GM19193 (cell line): ENCODE data around the gene OTOGL.

Experiments used
- POLR2A ChIP-seq: IDR thresholded peaks from 4 replicates; pipeline ENCODE4 v1.6.1; 2011; ENCODE audit not compliant: insufficient read depth, insufficient read length; ENCODE audit errors: extremely low read depth

Gene OTOGL, protein sequence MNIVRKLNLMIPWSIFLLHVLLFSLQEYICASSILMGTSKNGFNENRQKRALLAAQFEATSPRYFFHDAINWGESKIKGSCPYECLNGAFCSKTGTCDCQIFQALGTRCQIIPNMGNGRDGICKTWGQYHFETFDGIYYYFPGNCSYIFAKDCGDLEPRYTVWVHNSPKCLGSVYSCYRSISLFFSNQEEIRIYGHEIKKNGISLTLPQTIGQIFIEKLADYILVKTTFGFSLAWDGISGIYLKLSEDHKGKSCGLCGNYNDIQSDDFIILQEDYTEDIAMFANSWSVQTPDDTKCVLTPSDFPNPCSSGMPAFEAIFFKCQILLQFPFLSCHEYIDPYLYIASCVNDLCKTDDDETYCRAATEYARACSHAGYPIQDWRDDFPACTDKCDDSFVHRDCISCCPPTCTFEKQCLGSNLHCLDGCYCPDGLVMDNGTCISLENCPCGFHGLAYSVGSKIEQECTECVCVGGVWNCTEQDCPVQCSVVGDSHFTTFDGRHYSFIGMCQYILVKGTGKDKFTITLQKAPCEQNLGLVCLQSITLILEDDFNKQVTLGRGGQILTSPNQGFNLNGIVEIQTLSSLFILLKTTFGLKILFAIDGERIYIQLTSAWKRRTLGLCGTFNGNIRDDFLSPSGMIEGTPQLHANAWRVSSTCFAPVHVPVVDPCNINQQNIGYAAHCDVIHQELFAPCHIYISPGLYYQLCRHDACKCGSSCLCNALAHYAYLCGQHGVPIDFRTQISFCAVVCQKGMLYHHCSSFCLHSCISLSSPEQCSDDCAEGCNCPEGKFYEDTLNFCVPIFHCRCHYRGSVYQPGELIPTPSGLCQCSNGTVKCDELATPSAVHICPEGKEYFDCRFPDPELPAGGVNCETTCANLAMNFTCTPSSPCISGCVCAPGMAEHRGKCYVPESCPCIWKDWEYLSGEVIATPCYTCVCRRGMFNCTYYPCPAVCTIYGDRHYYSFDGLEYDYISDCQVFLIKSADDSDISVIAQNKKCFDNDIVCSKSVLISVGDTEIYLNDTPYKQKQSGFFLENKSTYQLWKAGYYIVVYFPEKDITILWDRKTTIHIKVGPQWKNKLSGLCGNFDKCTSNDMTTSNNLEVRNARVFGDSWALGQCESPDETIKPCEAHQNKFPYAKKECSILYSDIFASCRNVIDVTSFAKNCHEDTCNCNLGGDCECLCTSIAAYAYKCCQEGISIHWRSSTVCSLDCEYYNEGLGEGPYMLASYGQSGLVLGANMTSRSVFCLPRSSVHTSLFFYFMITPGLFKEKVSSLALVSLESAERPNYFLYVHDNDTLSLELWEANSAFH (N-terminal part only)

DNA sequence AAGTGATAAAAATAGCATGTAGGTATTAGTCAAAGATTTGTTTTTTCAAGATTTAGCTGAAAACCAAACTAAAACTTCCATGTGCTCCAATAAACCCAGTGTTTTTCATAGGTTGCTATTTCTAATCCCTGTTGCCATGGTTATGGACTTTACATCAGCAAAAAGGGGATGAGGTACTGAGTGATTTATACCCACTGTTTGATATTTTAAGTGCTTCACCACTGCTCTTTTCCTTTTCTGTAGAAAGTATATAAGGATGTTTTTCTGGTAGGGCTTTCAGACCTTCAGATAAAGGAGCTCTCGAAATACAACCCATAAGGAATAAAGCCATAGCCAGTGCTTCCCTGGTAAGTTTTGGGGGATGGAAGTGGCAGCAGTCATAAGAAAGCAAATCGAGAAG lies at the start of gene OTOGL:
TSS of gene OTOGL (plus strand) at position 279 of the 400 bp plus-strand sequence. CDS start 109,895 bp downstream, outside the sequence.
- TF ChIP-seq POLR2A, result no peak

DNA sequence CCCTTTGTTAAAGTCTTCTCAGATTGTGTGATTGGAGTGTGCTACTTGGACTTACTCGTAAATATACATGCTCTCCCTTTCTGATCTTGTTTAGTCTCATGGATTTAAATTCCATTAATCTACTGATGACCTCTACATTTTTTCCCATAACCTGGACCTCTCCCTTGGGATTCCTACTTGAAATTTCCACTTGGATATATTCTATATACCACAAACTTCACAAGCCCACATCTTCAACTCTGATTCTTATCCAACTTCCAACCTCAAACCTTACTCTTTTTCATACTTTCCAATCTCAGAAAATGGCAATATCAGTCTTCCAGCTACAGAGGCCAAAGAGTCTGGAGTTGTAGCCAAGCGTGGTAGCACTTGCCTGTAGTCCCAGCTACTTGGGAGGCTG lies 49.1 kb upstream of the OTOGL start:
- TF ChIP-seq POLR2A, result no peak

DNA sequence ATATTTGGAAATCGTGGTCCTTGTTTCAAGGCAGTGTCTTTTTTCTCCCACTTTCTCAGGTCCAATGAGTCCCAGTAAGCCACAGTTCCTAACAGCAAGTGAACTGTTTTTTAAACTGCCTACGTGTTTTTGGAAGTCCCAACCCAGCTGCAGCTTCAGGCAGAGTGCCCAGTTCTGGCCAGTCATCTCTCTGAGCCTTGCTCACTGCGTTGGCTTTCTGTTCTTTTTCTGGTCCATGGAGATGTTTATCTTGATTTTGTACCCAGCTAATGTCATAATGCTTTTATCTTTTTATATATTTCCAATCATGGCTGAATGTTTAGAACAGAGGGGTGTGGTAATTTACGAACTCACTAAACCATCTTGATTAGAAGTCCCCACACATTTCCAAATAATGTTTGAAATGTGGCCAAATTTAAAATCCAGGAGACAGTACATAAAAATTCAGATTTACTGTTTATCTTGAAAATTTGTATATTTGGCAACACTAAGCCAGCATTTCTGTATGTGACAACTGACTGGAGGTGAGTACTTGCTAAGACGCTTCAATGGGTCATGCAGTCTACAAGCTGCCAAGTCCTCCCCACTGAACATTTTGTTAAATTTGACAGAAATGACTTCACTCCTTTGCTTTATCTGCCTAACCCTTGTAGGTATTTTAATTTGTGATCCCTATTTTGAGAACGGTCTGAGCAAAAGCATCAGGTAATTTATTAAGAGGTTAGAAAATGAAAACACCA lies 46.1 kb upstream of the OTOGL start:
- no peak for TF ChIP-seq POLR2A

DNA sequence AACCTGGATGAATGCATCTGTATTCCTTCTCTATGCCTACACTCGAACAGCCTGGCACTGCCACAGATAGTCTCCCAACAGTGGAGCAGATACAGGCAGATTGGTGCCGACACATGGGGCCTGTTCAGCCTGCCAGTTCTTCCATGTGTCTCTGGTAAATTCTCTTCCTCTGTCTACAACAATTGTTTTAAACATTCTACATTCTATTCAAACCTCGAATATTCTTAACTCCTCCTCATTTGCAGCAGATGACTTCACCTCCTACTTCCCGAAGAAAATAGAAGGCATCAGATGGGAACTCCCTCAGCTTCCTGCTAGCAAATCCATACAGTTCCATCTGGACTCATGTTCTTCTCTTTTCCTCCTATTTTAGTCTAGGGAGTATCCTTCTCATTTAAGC lies 43.1 kb upstream of the OTOGL start:
- TF ChIP-seq POLR2A, result no peak

DNA sequence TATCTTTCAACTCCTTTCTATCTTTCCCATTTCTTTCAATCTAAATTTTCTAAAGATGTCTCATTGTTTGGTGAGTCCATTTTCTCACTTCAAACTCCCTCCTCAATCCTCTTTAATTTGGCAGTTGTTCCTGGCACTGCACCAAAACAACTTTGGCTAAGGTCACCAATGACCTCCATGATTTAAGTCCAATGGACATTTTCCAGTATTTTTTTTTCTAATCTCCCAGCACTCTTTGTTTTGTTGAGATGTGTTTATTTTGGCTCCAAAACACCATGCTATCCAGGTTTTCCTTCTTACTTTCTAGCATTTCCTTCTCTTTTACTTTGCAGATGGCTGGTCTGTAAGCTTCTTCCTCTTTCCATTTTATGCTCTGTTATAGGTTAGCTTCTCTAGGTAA lies 42.5 kb upstream of the OTOGL start:
- TF ChIP-seq POLR2A, result no peak

DNA sequence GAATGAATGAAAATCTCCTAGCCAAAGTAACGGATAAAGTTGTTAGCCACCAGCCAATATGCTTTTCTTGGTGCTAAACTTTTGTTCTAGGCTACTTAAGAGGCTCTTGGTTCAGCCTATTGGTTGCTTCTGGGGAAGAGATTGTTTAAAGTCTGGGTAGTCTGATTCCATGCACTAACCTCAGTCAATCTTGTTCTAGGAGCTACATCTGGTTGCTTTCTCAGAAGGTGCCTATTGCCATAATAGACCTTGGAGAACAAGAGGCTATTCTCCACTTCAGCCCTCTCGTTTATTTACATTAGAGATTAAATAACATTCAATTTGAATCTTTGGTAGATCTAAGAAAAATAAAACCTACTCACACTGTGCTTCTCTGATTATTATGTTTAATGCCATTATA lies 40.8 kb upstream of the OTOGL start:
- no peak for TF ChIP-seq POLR2A

DNA sequence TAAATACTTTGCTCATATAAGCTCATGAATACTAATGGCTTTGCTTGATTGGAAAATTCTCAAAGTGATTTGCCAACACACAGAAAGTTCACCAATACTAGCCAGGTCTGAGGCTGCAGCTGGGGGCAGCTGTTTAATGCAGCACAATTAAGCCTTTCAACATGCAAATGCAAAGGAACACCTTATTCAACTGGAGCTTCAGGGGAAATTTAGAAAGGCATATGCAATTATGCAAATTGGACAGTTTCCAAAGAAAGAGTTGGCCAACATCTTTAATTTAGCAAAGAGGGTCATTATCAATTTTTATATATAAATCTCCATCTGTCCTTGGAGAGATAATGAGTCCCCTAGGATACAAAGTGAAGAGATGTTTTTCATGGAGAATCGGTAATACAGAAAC lies 40.2 kb upstream of the OTOGL start:
- TF ChIP-seq POLR2A, result no peak

DNA sequence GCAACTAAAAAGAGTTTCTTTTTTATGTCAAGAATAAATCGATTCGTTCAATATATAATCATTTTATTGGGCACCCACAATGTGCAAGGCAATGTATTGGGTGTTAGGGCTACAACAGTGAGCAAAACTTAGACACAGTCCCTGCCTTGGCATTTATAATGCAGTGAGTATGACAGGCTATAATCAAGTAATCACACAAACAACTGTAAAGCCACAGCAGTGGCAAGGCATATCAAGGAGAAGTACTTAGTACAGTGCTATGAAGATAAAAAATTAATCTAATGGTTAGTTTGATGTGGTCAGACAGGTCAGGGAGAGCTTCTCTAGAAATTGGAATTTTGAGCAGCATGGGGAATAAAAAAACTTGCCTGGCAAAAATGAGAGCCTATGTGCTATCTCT lies 39.5 kb upstream of the OTOGL start:
- TF ChIP-seq POLR2A, result no peak

DNA sequence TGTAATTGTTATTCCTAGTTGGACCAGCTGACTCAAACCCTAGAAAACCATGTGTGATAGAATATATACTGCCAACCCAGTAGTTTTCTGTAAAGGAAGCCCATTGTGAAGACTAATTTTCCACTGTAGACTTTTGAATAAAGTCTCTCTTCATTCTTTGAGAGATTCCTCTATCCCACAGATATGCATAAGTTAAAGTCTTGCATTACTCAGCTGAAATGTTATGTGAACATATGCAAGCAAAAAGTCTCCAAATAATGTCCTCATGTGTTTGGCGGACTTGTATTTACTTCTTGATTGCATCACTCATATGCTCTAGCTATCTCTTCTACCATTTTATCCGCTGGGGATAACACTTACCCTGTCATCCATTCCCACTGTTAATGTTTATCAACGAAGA lies 35.1 kb upstream of the OTOGL start:
- no peak for TF ChIP-seq POLR2A

DNA sequence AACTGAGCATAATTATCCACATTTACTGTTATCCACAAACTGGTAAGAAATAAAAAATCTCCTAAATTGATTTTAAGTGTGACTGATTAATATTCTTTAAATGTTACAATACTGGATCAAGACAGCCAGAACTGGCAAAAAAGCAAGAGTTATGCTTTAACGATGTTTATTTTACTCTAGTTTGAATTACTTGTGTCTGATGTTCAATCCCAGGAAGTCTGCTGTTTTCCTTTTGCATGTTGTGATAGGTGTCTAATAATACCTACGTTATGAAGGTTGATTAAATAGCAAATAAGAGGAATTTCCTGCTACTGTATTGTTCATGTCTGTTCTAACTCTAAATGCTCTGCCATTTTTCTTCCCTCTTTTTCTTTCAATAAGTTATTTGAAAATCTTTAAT lies 34.4 kb upstream of the OTOGL start:
- no peak for TF ChIP-seq POLR2A

DNA sequence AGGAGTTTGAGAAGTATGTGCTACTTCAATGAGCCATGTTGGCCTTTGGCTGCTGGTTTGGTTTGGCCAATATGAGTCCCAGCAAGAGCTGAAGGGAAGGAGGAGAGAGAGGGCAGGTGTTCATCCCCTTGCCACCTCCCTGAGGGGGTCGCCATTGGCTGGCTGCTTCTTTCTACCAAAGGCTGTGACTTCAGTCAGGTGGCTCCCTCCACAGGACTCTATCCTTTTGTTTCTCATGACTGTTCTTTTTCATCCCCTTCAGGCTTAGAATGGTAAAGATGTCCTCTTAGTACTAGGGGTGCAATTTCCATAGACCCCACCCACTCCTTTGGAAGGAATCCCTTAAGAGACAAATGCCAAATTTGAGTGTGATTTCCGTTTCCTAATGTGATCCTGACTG lies 31.2 kb upstream of the OTOGL start:
- no peak for TF ChIP-seq POLR2A

DNA sequence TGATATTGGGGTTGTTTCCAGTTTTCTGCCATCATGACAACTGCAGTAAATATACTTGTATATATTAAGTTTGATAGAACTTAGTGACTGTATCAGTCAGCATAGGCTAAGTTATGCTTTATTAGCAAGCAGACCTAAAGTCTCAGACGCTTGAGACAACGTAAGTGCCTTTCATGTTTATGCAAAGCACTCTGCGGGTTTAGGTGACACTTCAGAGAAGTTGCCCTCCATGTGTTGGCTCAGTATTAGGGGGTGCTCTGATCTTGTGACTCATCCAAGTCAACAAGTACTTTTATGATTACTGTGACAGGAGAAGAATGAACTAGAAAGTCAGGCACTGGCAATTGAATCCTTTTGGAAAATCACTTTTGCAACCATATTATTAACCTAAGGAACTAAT lies 13.3 kb upstream of the OTOGL start:
- no peak for TF ChIP-seq POLR2A

DNA sequence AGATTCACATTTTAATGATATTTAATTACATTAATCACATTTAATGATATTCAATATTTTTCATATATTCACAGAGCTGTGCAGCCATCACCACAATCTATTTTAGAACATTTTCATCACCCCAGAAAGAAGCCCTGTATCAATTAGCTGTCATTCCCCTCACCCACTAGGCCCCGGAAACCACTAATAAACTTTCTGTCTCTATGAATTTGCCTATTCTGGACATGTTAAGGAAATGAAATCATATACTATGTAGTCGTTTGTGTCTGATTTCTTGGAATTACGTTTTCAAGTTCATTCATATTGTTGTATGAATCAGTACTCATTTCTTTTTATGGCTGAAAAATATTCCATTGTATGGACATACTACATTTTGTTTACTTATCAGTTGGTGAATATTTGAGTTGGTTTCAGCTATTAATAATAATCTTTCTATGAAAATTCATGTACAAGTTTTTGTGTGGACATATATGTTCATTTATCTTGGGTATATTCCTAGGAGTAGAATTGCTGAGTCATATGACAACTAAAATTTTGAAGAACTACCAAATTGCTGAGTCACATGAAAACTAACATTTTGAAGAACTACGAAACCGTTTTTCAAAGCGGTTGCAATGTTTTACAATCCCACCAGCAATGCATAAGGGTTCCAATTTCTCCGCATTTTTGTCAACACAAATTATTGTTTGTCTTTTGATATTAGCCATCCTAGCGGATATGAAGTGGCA lies 11.7 kb upstream of the OTOGL start:
- TF ChIP-seq POLR2A, result no peak

DNA sequence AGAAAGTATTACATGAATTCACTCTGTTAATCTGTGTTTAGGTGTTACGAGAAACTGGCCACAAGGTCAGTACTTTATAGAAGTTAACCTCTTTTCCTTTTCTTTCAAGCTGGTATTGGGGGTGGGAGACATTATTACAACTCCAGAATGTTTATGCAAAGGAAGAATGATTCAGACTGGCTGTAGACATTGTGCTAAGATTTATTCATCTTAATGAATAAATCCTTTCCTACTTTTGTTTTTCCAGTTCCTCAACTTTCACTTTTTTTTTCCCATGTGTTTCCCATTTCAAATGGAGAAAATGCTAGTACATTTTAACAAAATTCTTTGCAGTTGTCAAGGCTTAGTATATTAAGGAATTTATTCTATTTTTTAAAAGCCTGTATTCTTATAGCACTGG lies 1.3 kb downstream of the OTOGL start:
- no peak for TF ChIP-seq POLR2A
